HepG2 (cell line): Measurements from ENCODE around the gene CELSR2. TPM values are rescaled to one million over a fixed set of nuclear protein-coding genes. Genes with fewer than 3 reads are reported as not detected.

Source experiments
- ATAC-seq: fragments of 200-7000 bp; cut with Tn5 transposase; 3 replicates; pipeline ENCODE4 v1.9.1; 2020; ENCODE audit warnings: mild to moderate bottlenecking, moderate library complexity
- BruUV-seq: library from RNA; stranded (reverse); fragments of 400-500 nt; replicated peaks from 2 replicates; lab custom pipeline; 2021; lab: Mats Ljungman, UMichigan
- CTCF ChIA-PET: fragments of 300-600 bp; formaldehyde crosslinking; extraction: SDS; loops from one replicate; lab custom pipeline; 2021; ENCODE audit warnings: low total read pairs, inconsistent platforms, low intra/inter-chr PET ratio; lab: Yijun Ruan, JAX
- POLR2A ChIA-PET: fragments of 350-600 bp; sonication (Branson Sonifier 250); formaldehyde crosslinking; loops from one replicate; lab custom pipeline; 2020; ENCODE audit warnings: antibody characterized with exemption, inconsistent platforms; lab: Yijun Ruan, JAX
- DNase-seq: peaks from one replicate; pipeline ENCODE4 v3.0.0-alpha.2; 2015; ENCODE audit warnings: low spot score
- FAIRE-seq: peaks from 3 replicates; lab custom pipeline; 2011; peaks lifted over from hg19 to GRCh38; lab: Jason Lieb, UNC
- H2AFZ ChIP-seq: one replicate; pipeline ENCODE4 v1.6.1; 2011; ENCODE audit warnings: low read length, inconsistent platforms
- H3K27ac ChIP-seq: fragments of 300-600 bp; 3 replicates; pipeline ENCODE4 v1.8.0; 2011; ENCODE audit warnings: mixed run types, mild to moderate bottlenecking, mixed read lengths, low read length, inconsistent platforms; ENCODE audit not compliant: insufficient read depth; ENCODE audit errors: extremely low read length
- H3K27me3 ChIP-seq, 2 experiments: fragments of 200-600 bp in 1 of 2; 2 replicates in 1 of 2; 3 replicates in 1 of 2; pipeline versions ENCODE4 v1.6.0 to v1.8.0; 2011; ENCODE audit warnings: low read length in 2 of 2, mild to moderate bottlenecking in 2 of 2, moderate library complexity in 2 of 2, inconsistent platforms in 1 of 2; ENCODE audit not compliant: insufficient read depth in 2 of 2, control insufficient read depth in 1 of 2
- H3K36me3 ChIP-seq, 2 experiments: fragments of 200-600 bp in 1 of 2; replicated peaks in 1 of 2; 2 replicates in 1 of 2; 3 replicates in 1 of 2; pipeline versions ENCODE4 v1.5.1 to v1.8.0; 2011; ENCODE audit warnings: low read length in 2 of 2, inconsistent platforms in 1 of 2; ENCODE audit not compliant: insufficient read depth in 2 of 2, control insufficient read depth in 1 of 2
- H3K4me1 ChIP-seq: 2 replicates; pipeline ENCODE4 v1.5.1; 2012; ENCODE audit warnings: low read length, inconsistent platforms; ENCODE audit not compliant: insufficient read depth
- H3K4me2 ChIP-seq: 2 replicates; pipeline ENCODE4 v1.6.0; 2011; ENCODE audit warnings: low read depth, low read length, inconsistent platforms
- H3K4me3 ChIP-seq, 3 experiments: fragments of 200-600 bp in 1 of 3; sonication (generic), shearing (Covaris generic) in 1 of 3; replicated peaks in 1 of 3; 2 replicates each; pipeline ENCODE4 v1.5.1; 2011 to 2016; ENCODE audit warnings: low read length in 3 of 3, inconsistent platforms in 2 of 3, low read depth in 2 of 3, mild to moderate bottlenecking in 2 of 3, control low read depth in 1 of 3, mixed read lengths in 1 of 3; ENCODE audit not compliant: insufficient read depth in 1 of 3
- H3K79me2 ChIP-seq: one replicate; pipeline ENCODE4 v1.6.1; 2011; ENCODE audit warnings: low read length, inconsistent platforms; ENCODE audit not compliant: insufficient read depth
- H3K9ac ChIP-seq: 2 replicates; pipeline ENCODE4 v1.6.0; 2011; ENCODE audit warnings: mild to moderate bottlenecking, low read depth, low read length, inconsistent platforms; ENCODE audit not compliant: insufficient read depth
- H3K9me3 ChIP-seq: 2 replicates; pipeline ENCODE4 v1.5.1; 2012; ENCODE audit warnings: mild to moderate bottlenecking, low read length
- H4K20me1 ChIP-seq: 2 replicates; pipeline ENCODE4 v1.6.0; 2011; ENCODE audit warnings: inconsistent platforms, mild to moderate bottlenecking, low read length, moderate library complexity; ENCODE audit not compliant: insufficient read depth
- BCL6 ChIP-seq: IDR thresholded peaks from 2 replicates; pipeline ENCODE4 v1.6.1; 2016; ENCODE audit warnings: missing genetic modification reagents, missing compliant biosample characterization
- CHD4 ChIP-seq: fragments of 200-600 bp; sonication (generic); IDR thresholded peaks from 2 replicates; pipeline ENCODE4 v1.7.0; 2017; ENCODE audit warnings: mild to moderate bottlenecking, low read length, borderline replicate concordance
- GABPB1 ChIP-seq: IDR thresholded peaks from 2 replicates; pipeline ENCODE4 v1.6.1; 2016; ENCODE audit warnings: mild to moderate bottlenecking, missing genetic modification reagents, moderate library complexity, missing compliant biosample characterization
- HOXA5 ChIP-seq: sonication (generic); formaldehyde crosslinking; IDR thresholded peaks from 2 replicates; pipeline ENCODE4 v1.4.0; 2020; ENCODE audit warnings: missing genetic modification reagents
- WGBS: methylation state at CpG from one replicate; pipeline ENCODE4 v1.1.6; 2017; ENCODE audit warnings: low lambda C conversion rate; 5-methylcytosine and 5-hydroxymethylcytosine counted together
- in situ Hi-C: cut with HindIII; loops from 2 replicates; pipeline ENCODE4 v1.10.0; 2017; ENCODE audit warnings: low pct_unique_long_range_greater_than_20kb; ENCODE audit not compliant: extremely low pct_ligation_motif_present
- intact Hi-C: fragments of 100-400 bp; cut with micrococcal nuclease; formaldehyde crosslinking; loops from one replicate; pipeline ENCODE4 v1.10.0; 2022; ENCODE audit not compliant: unreplicated experiment
- polyA plus RNA-seq, 8 experiments: library from polyadenylated mRNA; depleted of rRNA in 3 of 8; stranded (reverse) in 7 of 8; unstranded in 1 of 8; fragments of >200 nt; fragmentation: Illumina TruSeq in 4 of 8; extraction: Trizol in 4 of 8; gene quantifications; 2 replicates each; pipeline versions ENCODE4 v1.2.1 to v1.2.3, GENCODE V29; 2011 to 2016; ENCODE audit warnings: low read depth in 4 of 8, missing spikeins in 1 of 8, mixed read lengths in 1 of 8; ENCODE audit not compliant: insufficient read depth in 1 of 8
- total RNA-seq, 5 experiments: library from RNA; depleted of rRNA; stranded (reverse); fragments of >200 nt; fragmentation: Illumina TruSeq; extraction: Trizol; gene quantifications; 2 replicates each; pipeline ENCODE4 v1.2.3, GENCODE V29; 2016; ENCODE audit warnings: low read depth in 1 of 5
- TF ChIP-seq, protein P1 (sequence below): sonication (generic); formaldehyde crosslinking; IDR thresholded peaks from 2 replicates; pipeline ENCODE4 v1.4.0; 2020; ENCODE audit warnings: missing genetic modification reagents; ENCODE audit errors: not compliant biosample characterization

Gene CELSR2
- total and polyA plus RNA-seq, 2 of the 13 experiments (the other 11 are each of a cell fraction or from before 2014, with no cell fraction given): 4.0 to 6.6 TPM

- Histone ChIP-seq H3K27ac (no peak overlapping the region), H4K20me1 (no peaks in the 10 kb centered on the region), H3K4me2 (no peak overlapping the region), H3K27me3 (no peaks in the 10 kb centered on the region), H3K36me3 (peaks cover 17 to 51% of the 10 kb centered on the region in 2 experiments), H3K9ac (no peak overlapping the region), H3K9me3 (no peaks in the 10 kb centered on the region), H3K4me3 (no peak overlapping the region), H3K4me1 (peaks cover 37% of the 10 kb centered on the region), H3K79me2 (no peaks in the 10 kb centered on the region), H2AFZ (no peak overlapping the region)
- no TSS peak for BruUV-seq
- no peak for DNase-seq
- intact Hi-C loops: no loop called here
- CTCF ChIA-PET: no interaction called here
- TF ChIP-seq CHD4: no peak
- FAIRE-seq: no peak
- no peak for ATAC-seq
- 90% methylated on average over 12 of the region's 12 CpGs for WGBS
- POLR2A ChIA-PET: interaction anchor here (0.6 to 0.8 kb wide), 3 partner anchors 9 to 80 kb away, joined by 3 to 4 read pairs (median 3); no protein-coding TSS in a partner anchor
- in situ Hi-C loops: no loop called here
Measured at GRCh38 chr1:109312978-109313775, 63.8 kb downstream of the CELSR2 start.

DNA sequence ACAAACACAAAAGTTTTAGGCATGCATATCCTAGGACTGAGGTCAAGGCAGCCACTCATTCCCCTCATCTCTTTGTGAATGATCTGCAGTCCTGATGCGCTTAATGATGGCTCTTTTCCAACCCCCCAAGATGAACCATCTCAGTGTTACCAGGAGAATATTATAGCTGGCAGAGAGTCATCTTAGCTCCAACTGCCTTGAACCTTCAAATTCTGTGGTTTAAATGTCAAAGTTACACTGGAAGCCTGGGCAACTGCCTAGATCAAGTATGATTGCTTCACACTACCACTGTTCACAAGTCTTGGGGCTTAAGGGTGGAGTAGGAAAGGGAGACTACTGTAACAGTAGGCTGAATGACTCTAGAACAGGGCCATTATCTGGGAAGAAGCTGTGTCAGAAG is 65.5 kb downstream of the CELSR2 start:
- no peak for DNase-seq
- in situ Hi-C loops: no loop called here
- intact Hi-C loops: no loop called here
- ChIA-PET POLR2A (no interaction called here), CTCF (no interaction called here)
- 100% methylated on average over 1 of the region's 1 CpG for WGBS
- H3K79me2 ChIP-seq: no peaks in the 10 kb centered on the region
- no peak for TF ChIP-seq HOXA5 (CRISPR knock-in tag)
- no peak for TF ChIP-seq GABPB1 (CRISPR knock-in tag)
- no peak for TF ChIP-seq BCL6 (CRISPR knock-in tag)
- TF ChIP-seq, protein P1, sequence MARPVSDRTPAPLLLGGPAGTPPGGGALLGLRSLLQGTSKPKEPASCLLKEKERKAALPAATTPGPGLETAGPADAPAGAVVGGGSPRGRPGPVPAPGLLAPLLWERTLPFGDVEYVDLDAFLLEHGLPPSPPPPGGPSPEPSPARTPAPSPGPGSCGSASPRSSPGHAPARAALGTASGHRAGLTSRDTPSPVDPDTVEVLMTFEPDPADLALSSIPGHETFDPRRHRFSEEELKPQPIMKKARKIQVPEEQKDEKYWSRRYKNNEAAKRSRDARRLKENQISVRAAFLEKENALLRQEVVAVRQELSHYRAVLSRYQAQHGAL: no peak
- ATAC-seq: no peak
- no peaks in the 10 kb centered on the region for H4K20me1 ChIP-seq
- H3K27ac ChIP-seq: no peak overlapping the region
- H3K4me3 ChIP-seq: no peak overlapping the region
- H2AFZ ChIP-seq: no peak overlapping the region
- no peak for FAIRE-seq
- peaks cover 21% of the 10 kb centered on the region for H3K4me1 ChIP-seq
- H3K36me3 ChIP-seq: peaks cover 25 to 66% of the 10 kb centered on the region in 2 experiments
- H3K27me3 ChIP-seq: no peaks in the 10 kb centered on the region
- BruUV-seq: no TSS peak
- H3K9ac ChIP-seq: no peak overlapping the region
- H3K4me2 ChIP-seq: no peak overlapping the region
- H3K9me3 ChIP-seq: no peaks in the 10 kb centered on the region
